Left ventricle myocardium inferior (tissue), 1 donor: ENCODE data around the gene DRD2. TPM values are rescaled to one million over a fixed set of nuclear protein-coding genes. Genes with fewer than 3 reads are reported as not detected.

Source experiments
- DNase-seq: peaks from one replicate; pipeline ENCODE4 v3.0.0-alpha.2; 2020
- H3K27ac ChIP-seq: fragments of 200-600 bp; replicated peaks from 2 replicates; pipeline ENCODE4 v1.8.0; 2021
- H3K27me3 ChIP-seq: fragments of 200-600 bp; 2 replicates; pipeline ENCODE4 v1.8.0; 2021; ENCODE audit warnings: low read depth
- H3K36me3 ChIP-seq: fragments of 200-600 bp; 2 replicates; pipeline ENCODE4 v1.8.0; 2021
- H3K4me1 ChIP-seq: fragments of 200-600 bp; 2 replicates; pipeline ENCODE4 v1.8.0; 2021
- H3K4me3 ChIP-seq: fragments of 200-600 bp; 2 replicates; pipeline ENCODE4 v1.8.0; 2021; ENCODE audit warnings: mild to moderate bottlenecking, moderate library complexity
- H3K9me3 ChIP-seq: fragments of 200-600 bp; replicated peaks from 2 replicates; pipeline ENCODE4 v1.8.0; 2021
- CTCF ChIP-seq: fragments of 200-600 bp; IDR thresholded peaks from 2 replicates; pipeline ENCODE4 v1.8.0; 2021; ENCODE audit warnings: antibody characterized with exemption, mild to moderate bottlenecking, borderline replicate concordance
- intact Hi-C: fragments of 100-400 bp; cut with micrococcal nuclease; formaldehyde crosslinking; loops from one replicate; pipeline ENCODE4 v1.11.0; 2022
- total RNA-seq: library from RNA; stranded (reverse); fragmentation: NEBNext Ultra II Directional; extraction: Animal tissue kit (Norgen Biotek cat#: 25700); gene quantifications from one replicate; pipeline ENCODE4 v1.2.1, GENCODE V29; 2021
- donor health status: DM: no; HTN: yes; CAD: no; lungs with severe emphysema.

Gene DRD2
- total RNA-seq, 1 donor from 2014 or later = not detected

GRCh38 chr11:113385749-113386148, 89.4 kb downstream of the DRD2 start:
- Histone ChIP-seq H3K4me1 (peaks cover 4% of the 10 kb centered on the region), H3K27ac (no peak overlapping the region), H3K9me3 (no peaks in the 10 kb centered on the region), H3K36me3 (peaks cover 3% of the 10 kb centered on the region), H3K27me3 (peaks cover 45% of the 10 kb centered on the region), H3K4me3 (no peak overlapping the region)
- TF ChIP-seq CTCF = no peak
- no peak for DNase-seq
- intact Hi-C loops = no loop called here

- no peak overlapping the region for H3K27ac ChIP-seq
- intact Hi-C loops = no loop called here
- no peak for TF ChIP-seq CTCF
- H3K9me3 ChIP-seq = no peaks in the 10 kb centered on the region
- H3K27me3 ChIP-seq = peaks cover 42% of the 10 kb centered on the region
- DNase-seq = no peak
- no peak overlapping the region for H3K4me3 ChIP-seq
- peaks cover 4% of the 10 kb centered on the region for H3K36me3 ChIP-seq
- H3K4me1 ChIP-seq = peaks cover 4% of the 10 kb centered on the region
Observed at GRCh38 chr11:113384551-113384950, 90.6 kb downstream of the DRD2 start.

- no peak for DNase-seq
- H3K27me3 ChIP-seq = peaks cover 35% of the 10 kb centered on the region
- H3K4me3 ChIP-seq = no peak overlapping the region
- no peak for TF ChIP-seq CTCF
- no peak overlapping the region for H3K27ac ChIP-seq
- peaks cover 4% of the 10 kb centered on the region for H3K4me1 ChIP-seq
- no peaks in the 10 kb centered on the region for H3K9me3 ChIP-seq
- intact Hi-C loops = no loop called here
- peaks cover 4% of the 10 kb centered on the region for H3K36me3 ChIP-seq
Observed at GRCh38 chr11:113382121-113382520, 93.1 kb downstream of the DRD2 start.

- no peak overlapping the region for H3K27ac ChIP-seq
- no peak for TF ChIP-seq CTCF
- H3K4me1 ChIP-seq = peaks cover 4% of the 10 kb centered on the region
Observed at GRCh38 chr11:113378692-113379091, 96.5 kb downstream of the DRD2 start.

GRCh38 chr11:113377681-113378412, 97.4 kb downstream of the DRD2 start:
- Histone ChIP-seq H3K36me3 (peaks cover 4% of the 10 kb centered on the region), H3K27ac (no peak overlapping the region), H3K4me3 (no peak overlapping the region), H3K27me3 (peaks cover 26% of the 10 kb centered on the region), H3K9me3 (no peaks in the 10 kb centered on the region), H3K4me1 (no peaks in the 10 kb centered on the region)
- no peak for TF ChIP-seq CTCF
- no peak for DNase-seq
- intact Hi-C loops = no loop called here

More at GRCh38 chr11:113378692-113379091, 96.5 kb downstream of the DRD2 start:
- no peak overlapping the region for H3K4me3 ChIP-seq
- DNase-seq = no peak
- H3K9me3 ChIP-seq = no peaks in the 10 kb centered on the region
- peaks cover 26% of the 10 kb centered on the region for H3K27me3 ChIP-seq
- intact Hi-C loops = no loop called here
- H3K36me3 ChIP-seq = peaks cover 4% of the 10 kb centered on the region
